A549 (cell line): ENCODE measurements around the gene DHFR2. TPM values are rescaled to one million over a fixed set of nuclear protein-coding genes. Genes with fewer than 3 reads are reported as not detected.

Source experiments
- ATAC-seq, 2 experiments: fragments of 200-7000 bp in 1 of 2; fragments of >200 bp in 1 of 2; cut with Nextera tagmentation in 1 of 2; cut with Tn5 transposase in 1 of 2; 3 replicates each; pipeline versions ENCODE4 v1.8.0 to v1.9.1; 2018 to 2020; ENCODE audit warnings: mild to moderate bottlenecking in 1 of 2, moderate library complexity in 1 of 2
- CTCF ChIA-PET: fragments of 300-600 bp; sonication (Branson Sonifier 250); formaldehyde crosslinking; extraction: SDS; loops from one replicate; lab custom pipeline; 2021; ENCODE audit warnings: antibody characterized with exemption, inconsistent platforms; lab: Yijun Ruan, JAX
- POLR2A ChIA-PET: fragments of 350-600 bp; formaldehyde crosslinking; extraction: SDS; loops from one replicate; lab custom pipeline; 2021; ENCODE audit warnings: antibody characterized with exemption, inconsistent platforms; lab: Yijun Ruan, JAX
- DNase-seq, 2 experiments: peaks; one replicate each; pipeline versions ENCODE4 v3.0.0 to v3.0.0-alpha.2; 2011 to 2016; ENCODE audit warnings: low read depth in 1 of 2, low spot score in 1 of 2
- FAIRE-seq: peaks from 2 replicates; lab custom pipeline; 2011; peaks lifted over from hg19 to GRCh38; lab: Jason Lieb, UNC
- H3K27ac ChIP-seq, 2 experiments: fragments of >200 bp; sonication (Bioruptor Twin); formaldehyde crosslinking; 3 replicates each; pipeline ENCODE4 v1.5.1; 2016 to 2017
- H3K4me1 ChIP-seq: fragments of >200 bp; sonication (Bioruptor Twin); formaldehyde crosslinking; 3 replicates; pipeline ENCODE4 v1.6.1; 2016
- H3K4me2 ChIP-seq: fragments of >200 bp; sonication (Bioruptor Twin); formaldehyde crosslinking; 3 replicates; pipeline ENCODE4 v1.6.1; 2016
- H3K4me3 ChIP-seq: fragments of >200 bp; sonication (Bioruptor Twin); formaldehyde crosslinking; 3 replicates; pipeline ENCODE4 v1.5.1; 2016
- H3K9me3 ChIP-seq: fragments of >200 bp; sonication (Bioruptor Twin); formaldehyde crosslinking; 3 replicates; pipeline ENCODE4 v1.6.1; 2016
- ATOH8 ChIP-seq: fragments of 250-450 bp; sonication (Bioruptor Pico); IDR thresholded peaks from 2 replicates; pipeline ENCODE4 v1.5.0; 2020; ENCODE audit warnings: low read depth, mild to moderate bottlenecking, moderate library complexity
- CHD4 ChIP-seq: fragments of 200-600 bp; sonication (generic); IDR thresholded peaks from 2 replicates; pipeline ENCODE4 v1.6.1; 2016; ENCODE audit warnings: antibody characterized with exemption, mild to moderate bottlenecking, borderline replicate concordance
- EP300 ChIP-seq, 2 experiments: fragments of >200 bp; sonication (Bioruptor Twin); formaldehyde crosslinking; IDR thresholded peaks; 2 replicates in 1 of 2; 3 replicates in 1 of 2; pipeline ENCODE4 v1.6.1; 2016 to 2017
- FOSL2 ChIP-seq, 2 experiments: fragments of 450-650 bp in 1 of 2; fragments of >200 bp in 1 of 2; sonication (Bioruptor Twin) in 1 of 2; formaldehyde crosslinking; IDR thresholded peaks; 2 replicates each; pipeline versions ENCODE4 v1.5.0 to v1.6.1; 2016 to 2020; ENCODE audit warnings: mild to moderate bottlenecking in 1 of 2, moderate library complexity in 1 of 2
- MAX ChIP-seq: IDR thresholded peaks from 2 replicates; pipeline ENCODE4 v1.6.1; 2012
- MYC ChIP-seq: IDR thresholded peaks from 2 replicates; pipeline ENCODE4 v1.6.1; 2012; ENCODE audit warnings: mild to moderate bottlenecking, inconsistent platforms, low read length, improper control_type of control experiment, borderline replicate concordance
- NR3C1 ChIP-seq: fragments of >200 bp; sonication (Bioruptor Twin); formaldehyde crosslinking; IDR thresholded peaks from 3 replicates; pipeline ENCODE4 v1.6.1; 2017
- PBX3 ChIP-seq: IDR thresholded peaks from 2 replicates; pipeline ENCODE4 v1.6.1; 2012
- POLR2A ChIP-seq: IDR thresholded peaks from 2 replicates; pipeline ENCODE4 v1.6.1; 2012; ENCODE audit warnings: mild to moderate bottlenecking, low read length
- POLR2AphosphoS2 ChIP-seq: conservative IDR thresholded peaks from 2 replicates; pipeline ENCODE4 v1.6.1; 2012; ENCODE audit warnings: low read length, improper control_type of control experiment, inconsistent platforms
- RCOR1 ChIP-seq: fragments of 150-350 bp; IDR thresholded peaks from 2 replicates; pipeline ENCODE4 v1.6.1; 2014; ENCODE audit warnings: antibody characterized with exemption, low read length, low read depth
- REST ChIP-seq: fragments of 200-600 bp; sonication (generic); IDR thresholded peaks from 2 replicates; pipeline ENCODE4 v1.6.1; 2016; ENCODE audit warnings: antibody characterized with exemption, mild to moderate bottlenecking, moderate library complexity
- RFX5 ChIP-seq: fragments of 450-650 bp; IDR thresholded peaks from 2 replicates; pipeline ENCODE4 v1.7.1; 2014; ENCODE audit warnings: antibody characterized with exemption, mild to moderate bottlenecking, moderate library complexity
- TFCP2L1 ChIP-seq: fragments of 250-450 bp; sonication (Bioruptor Pico); IDR thresholded peaks from 2 replicates; pipeline ENCODE4 v1.5.0; 2021; ENCODE audit warnings: mild to moderate bottlenecking
- USF2 ChIP-seq: fragments of 450-650 bp; IDR thresholded peaks from 2 replicates; pipeline ENCODE4 v1.6.1; 2014; ENCODE audit warnings: antibody characterized with exemption
- WGBS: methylation state at CpG from one replicate; pipeline ENCODE4 v1.1.6; 2017; ENCODE audit errors: missing lambda C conversion rate; 5-methylcytosine and 5-hydroxymethylcytosine counted together
- polyA plus RNA-seq, 4 experiments: library from polyadenylated mRNA; depleted of rRNA in 3 of 4; stranded (reverse); fragments of >200 nt; fragmentation: RNase III in 1 of 4; extraction: RNeasy Plus Mini Kit Qiagen cat#74134 plus additional on column Dnase treatment in 1 of 4; gene quantifications; 2 replicates in 3 of 4; 3 replicates in 1 of 4; pipeline ENCODE4 v1.2.3, GENCODE V29; 2011 to 2017

Gene DHFR2
- polyA plus RNA-seq, 2 of the 4 experiments (the other 2 are of a cell fraction), result 6.2 to 6.3 TPM

GRCh38 chr3:94071713-94072284, 9.1 kb upstream of the DHFR2 start:
- POLR2A ChIA-PET, result interaction anchor here (1.0 kb wide), 1 partner anchor 9 kb away, joined by 6 read pairs; the partner anchor contains the start of genes DHFR2 and NSUN3
- no peak for TF ChIP-seq RFX5
- CTCF ChIA-PET, result interaction anchor here (0.9 to 1.4 kb wide), 3 partner anchors 8 to 69 kb away, joined by 3 read pairs; no protein-coding TSS in a partner anchor

GRCh38 chr3:94070341-94070911, 7.7 kb upstream of the DHFR2 start:
- Histone ChIP-seq H3K9me3 (no peaks in the 10 kb centered on the region), H3K4me2 (no peak overlapping the region), H3K4me1 (peaks cover under 1% of the 10 kb centered on the region; the same call in 1 of the 3 replicates), H3K4me3 (no peak overlapping the region), H3K27ac (no peak overlapping the region)
- ChIA-PET POLR2A (no interaction called here), CTCF (interaction anchor here (1.3 to 4.4 kb wide), 6 partner anchors 9 to 66 kb away, joined by 3 to 28 read pairs (median 4); no protein-coding TSS in a partner anchor)
- ATAC-seq (no peak), FAIRE-seq (no peak), DNase-seq (no peak)
- 92% methylated on average over 6 of the region's 6 CpGs for WGBS
- TF ChIP-seq MAX (no peak), PBX3 (no peak), MYC (no peak), USF2 (no peak), ATOH8 (CRISPR knock-in tag) (no peak), RCOR1 (no peak), EP300 (IDR thresholded peaks at IDR 0.05) (no peak), REST (no peak), NR3C1 (no peak), CHD4 (no peak), FOSL2 (IDR thresholded peaks at IDR 0.05) (no peak), FOSL2 (CRISPR knock-in tag; IDR thresholded peaks at IDR 0.05) (no peak), POLR2AphosphoS2 (no peak), POLR2A (no peak), TFCP2L1 (CRISPR knock-in tag) (no peak)

More at GRCh38 chr3:94071713-94072284, 9.1 kb upstream of the DHFR2 start:
- no peak overlapping the region for H3K27ac ChIP-seq
- no peak overlapping the region for H3K4me2 ChIP-seq
- DNase-seq (no peak), FAIRE-seq (no peak), ATAC-seq (no peak)
- no peaks in the 10 kb centered on the region for H3K9me3 ChIP-seq
- no peak overlapping the region for H3K4me3 ChIP-seq
- whole genome bisulfite sequencing, result 82% methylated on average over 4 of the region's 4 CpGs
- no peaks in the 10 kb centered on the region for H3K4me1 ChIP-seq
